Activated naive CD4-positive, alpha-beta T cell treated with anti-CD3 and anti-CD28 coated beads, Interleukin-2, amount 50 U/mL, for 16 hours (primary cell): ENCODE data around the gene DCP1A.

Experiments used
- DNase-seq: peaks from one replicate; pipeline ENCODE4 v3.0.0-alpha.2; 2020

Gene DCP1A

DNA sequence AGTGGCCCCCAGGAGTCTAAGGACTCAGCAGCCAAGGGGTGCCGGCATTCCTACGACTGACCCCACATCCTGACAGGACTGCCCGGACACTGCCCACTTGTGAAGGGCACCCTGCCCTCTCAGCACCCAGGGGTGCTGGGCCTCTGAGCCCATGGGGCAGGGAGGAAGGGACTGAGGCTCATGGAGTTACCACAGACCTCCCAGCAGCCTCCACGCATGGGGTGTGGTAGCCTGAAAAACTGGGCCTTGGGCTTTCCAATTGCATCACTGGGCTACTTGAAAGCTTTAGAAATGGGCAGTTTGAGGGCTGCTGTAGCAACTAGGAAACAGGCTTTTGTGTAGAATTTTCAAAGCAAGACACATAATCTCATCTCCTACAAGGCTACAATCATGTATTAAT is 104.7 kb downstream of the DCP1A start:
- DNase-seq: no peak

DNA sequence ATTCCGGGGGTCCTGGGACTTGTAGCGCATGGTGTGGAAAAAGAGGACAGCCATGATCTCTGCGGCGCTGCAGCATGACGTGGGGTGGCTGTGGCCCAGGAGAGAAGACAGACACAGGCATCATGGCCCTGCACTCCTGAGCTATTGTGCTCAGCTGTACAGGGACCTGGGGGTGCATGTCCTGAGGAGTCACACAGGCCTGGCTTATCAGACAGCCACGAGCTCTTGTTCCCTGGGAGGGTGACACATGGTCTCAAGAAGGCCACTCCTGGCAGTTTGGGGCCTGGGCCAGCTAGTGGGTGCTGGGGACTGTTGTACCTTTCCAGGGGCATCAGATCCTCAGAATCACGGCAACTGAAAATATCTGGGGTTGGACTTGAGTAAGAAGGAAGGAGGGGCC is 105.2 kb downstream of the DCP1A start:
- no peak for DNase-seq

DNA sequence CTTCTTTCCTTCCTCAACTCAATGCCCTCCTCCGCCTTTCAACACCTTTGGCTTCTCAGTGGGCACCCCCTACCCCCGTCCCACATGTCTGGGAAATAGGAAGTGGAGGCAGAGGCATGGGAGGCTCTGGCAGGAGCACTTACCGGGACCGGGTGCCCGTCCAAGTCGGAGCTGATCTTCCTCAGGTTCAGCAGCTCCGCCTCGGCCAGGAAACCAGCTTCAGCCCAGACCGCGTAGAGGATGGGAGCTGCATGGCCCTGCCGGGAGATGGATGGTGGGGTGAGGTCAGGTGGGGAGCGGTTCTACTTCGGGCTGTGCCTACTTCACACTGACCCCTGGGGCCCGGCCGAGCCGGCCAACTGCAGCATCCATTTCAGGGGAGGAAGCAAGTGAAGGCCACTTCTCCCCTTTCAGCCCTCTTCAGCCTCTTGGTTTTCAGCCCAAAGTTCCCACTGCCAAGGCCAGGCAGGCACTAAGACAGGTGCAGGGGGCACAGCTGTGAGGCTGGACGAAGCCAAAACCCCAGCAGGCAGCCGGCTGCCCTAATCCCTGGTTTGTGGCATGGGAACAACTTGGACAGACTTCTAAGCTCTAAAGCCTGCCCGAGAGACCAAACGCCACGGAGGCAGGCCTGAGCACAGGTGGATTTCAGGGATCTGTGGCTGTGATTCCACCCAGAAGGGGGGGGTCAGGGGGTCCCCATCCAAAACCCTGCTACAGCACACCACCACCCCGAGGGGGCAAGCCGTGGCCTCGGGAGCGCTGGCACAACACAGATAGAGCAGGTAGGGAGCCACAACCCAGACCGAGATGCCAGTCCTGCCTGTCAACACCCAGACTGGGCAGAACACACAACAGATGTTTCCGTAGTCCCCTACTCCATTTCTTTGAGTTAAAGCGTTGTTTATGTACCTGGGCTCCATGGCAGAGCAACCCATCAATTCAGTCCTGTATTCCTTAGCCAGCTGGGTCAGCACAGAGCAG is 106.1 kb downstream of the DCP1A start:
- no peak for DNase-seq

DNA sequence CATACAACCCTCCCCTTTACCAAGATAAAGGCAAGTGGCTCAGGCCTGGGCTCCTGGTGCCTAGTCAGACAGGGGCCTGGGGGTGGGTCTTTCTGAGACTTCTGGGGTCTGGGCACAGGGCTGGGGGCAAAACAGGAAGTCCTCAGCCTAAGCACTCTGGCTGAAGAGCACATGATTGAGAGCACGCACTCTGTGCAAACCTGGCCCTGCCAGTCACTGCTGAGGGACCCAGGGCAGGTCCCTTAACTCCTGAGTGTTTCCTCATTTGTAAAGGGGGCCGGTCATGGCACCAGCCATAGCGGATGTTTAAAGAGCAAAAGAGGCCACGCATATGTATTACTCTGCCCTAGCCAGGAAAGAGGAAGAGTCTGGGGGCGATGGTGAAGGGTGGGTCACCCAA is 107.5 kb downstream of the DCP1A start:
- no peak for DNase-seq

DNA sequence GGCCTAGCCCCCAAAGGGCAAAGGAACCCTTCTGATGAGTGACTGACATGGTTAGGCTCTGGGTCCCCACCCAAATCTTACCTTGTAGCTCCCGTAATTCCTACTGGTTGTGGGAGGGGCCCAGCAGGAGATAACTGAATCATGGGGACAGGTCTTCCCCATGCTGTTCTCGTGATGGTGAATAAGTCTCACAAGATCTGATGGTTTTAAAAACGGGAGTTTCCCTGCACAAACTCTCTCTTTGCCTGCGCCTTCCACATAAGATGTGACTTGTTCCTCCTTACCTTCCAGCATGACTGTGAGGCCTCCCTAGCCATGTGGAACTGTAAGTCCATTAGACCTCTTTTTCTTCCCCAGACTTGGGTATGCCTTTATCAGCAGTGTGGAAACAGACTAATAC is 108.5 kb downstream of the DCP1A start:
- DNase-seq: no peak

DNA sequence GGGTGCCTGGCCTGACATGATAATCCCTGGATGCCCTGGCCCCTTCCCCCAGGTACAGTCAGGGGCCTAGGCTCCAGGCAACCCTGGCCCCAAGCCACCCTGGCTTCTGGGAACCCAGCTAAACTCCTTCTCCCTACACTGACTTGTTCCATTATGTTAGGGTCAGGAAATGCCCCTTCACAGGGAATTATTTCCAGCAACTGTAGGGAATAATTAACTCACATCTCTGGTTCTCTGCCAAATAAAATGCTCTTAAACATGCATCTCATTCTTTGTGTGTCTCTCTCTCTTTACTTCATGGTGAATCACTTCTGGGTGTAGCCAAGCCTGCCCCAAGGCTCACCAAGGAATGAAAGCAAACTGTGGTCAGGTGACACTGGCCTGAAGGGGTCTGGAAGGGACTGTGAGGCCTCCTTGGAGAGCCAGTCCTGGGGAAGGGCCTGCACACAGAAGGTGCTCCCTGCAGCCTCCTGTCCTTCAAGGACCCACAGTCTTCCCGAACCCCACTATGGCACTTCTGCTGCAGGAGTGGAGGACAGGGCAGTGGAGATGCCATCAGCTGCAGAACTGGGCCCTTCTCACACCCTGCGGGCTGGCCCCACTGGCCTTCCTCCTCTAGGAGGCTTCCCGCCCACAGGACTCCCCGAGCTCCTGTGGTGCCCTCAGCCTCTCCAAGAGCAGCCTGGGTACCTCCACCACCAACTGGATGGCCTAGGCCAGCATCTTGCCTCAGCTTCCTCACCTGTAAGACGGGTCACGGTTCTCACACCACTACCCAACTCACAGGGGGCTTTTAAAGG is 109.1 kb downstream of the DCP1A start:
- no peak for DNase-seq

DNA sequence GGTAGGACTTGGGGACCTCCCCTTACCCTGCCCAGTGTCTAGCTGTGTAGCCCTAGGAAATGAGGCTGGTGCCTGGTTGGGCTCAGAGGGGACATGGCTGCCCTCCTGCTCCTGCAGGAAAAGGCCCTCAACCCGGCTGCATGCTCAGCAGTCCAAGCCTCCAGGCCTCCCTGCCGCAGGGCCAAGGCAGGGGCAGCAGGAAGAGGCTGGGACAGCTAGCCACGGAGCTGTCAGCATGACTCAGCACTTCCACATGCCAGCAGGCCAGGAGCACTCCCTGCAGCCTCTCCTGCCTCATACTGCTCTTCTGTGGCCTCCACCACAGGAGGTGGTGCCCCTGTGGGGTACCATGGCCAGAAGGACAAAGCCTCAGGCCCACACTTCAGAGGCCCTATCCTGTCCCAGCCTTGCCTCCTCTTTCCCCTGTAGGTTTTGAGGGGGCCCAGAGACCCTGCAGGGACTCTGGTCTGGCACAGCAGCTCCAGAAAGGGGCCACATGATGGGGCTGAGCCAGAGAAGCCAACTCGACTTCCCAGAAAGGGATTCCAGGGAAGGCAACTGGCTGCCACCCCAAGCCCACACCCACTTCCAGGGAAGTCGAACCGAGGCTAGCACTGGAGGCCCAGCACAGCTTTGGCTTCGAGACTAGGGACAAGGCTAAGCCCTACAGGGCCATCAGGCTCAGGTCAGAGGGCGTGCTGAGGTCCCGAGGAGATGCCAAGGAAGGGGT is 111.1 kb downstream of the DCP1A start:
- DNase-seq: no peak

DNA sequence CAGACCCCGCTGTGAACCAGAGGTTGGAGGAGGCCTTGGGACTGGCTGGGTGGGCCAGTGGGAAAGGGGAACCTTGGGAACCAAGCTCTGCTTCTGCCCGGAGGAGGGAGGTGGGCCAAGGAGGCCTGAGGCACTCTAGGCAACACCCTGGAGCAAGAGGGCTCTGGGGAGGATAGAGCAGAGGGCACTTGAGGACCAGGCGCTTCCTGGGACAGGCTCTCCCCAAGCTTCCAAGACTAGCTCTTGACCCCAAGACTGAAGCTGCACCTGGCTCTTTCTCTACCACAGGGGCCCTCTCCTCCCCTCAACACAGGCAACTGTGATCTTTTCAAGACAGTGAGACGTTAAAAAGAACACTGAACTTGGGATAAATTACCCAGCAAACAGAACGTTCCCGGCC is 111.8 kb downstream of the DCP1A start:
- no peak for DNase-seq

DNA sequence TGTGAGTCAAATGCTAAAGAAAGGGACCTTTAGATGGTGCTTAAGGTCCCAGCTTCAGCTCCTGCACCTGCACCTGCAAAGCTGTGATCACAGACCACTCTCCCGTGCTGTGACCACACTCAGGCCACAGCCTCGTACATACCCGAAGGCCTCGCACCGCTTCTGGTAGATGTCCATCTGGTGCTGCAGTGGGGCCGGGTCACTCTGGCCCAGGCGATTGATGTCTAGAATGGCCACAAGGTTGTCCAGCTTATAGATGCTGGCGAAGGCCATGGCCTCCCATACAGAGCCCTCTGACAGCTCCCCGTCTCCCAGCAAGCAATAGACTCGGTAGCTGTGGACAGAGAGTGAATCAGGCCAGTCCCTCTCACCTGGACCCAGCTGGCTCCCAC is 112.5 kb downstream of the DCP1A start:
- no peak for DNase-seq

DNA sequence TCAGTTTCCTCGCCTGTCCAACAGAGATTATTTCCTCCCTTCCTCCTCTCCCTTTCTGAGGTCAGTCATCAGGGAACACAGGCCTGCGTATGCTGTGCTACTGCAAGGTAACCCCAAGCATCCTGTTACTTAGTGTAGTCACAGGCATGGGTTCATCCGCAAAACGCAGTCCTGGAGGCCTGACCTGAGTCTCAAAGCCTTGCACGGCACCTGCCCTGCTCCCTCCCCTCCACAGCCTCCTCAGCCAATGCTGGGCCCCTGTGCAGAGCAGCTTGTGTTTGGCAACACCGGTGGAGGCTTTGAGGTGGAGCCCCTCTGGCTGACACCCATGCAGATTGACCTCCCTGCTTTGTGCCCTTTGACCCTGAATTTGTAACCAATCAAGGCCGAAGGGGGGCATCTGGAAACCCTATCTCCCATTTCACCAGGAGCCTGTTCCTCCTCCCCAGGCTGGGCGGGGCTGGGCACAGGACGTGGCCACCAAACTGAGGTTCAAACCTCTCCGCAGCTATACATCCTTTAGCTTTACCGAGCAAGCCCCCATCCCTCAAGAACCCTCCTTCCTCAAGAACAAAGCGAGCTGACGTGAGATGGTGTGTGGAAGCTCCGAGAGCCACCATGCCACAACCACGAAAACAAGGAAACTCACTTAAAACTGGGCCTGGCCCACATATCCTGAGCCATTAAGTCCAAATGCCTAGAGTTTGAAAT is 113.1 kb downstream of the DCP1A start:
- DNase-seq: no peak
